NOMO-1 treated with DMSO at 0.1 percent for 48 hours (cell line): ENCODE results near the gene POLD4.
"Not testable (repeated sequence)": the region's sequence is repeated elsewhere in the genome, so short reads cannot be mapped to it uniquely, and the experiment has no call there.

ENCODE experiments used
- DNase-seq: peaks from one replicate; lab custom pipeline; 2025; ENCODE audit not compliant: unreplicated experiment; lab: John Stamatoyannopoulos, UW

The POLD4 gene

DNA sequence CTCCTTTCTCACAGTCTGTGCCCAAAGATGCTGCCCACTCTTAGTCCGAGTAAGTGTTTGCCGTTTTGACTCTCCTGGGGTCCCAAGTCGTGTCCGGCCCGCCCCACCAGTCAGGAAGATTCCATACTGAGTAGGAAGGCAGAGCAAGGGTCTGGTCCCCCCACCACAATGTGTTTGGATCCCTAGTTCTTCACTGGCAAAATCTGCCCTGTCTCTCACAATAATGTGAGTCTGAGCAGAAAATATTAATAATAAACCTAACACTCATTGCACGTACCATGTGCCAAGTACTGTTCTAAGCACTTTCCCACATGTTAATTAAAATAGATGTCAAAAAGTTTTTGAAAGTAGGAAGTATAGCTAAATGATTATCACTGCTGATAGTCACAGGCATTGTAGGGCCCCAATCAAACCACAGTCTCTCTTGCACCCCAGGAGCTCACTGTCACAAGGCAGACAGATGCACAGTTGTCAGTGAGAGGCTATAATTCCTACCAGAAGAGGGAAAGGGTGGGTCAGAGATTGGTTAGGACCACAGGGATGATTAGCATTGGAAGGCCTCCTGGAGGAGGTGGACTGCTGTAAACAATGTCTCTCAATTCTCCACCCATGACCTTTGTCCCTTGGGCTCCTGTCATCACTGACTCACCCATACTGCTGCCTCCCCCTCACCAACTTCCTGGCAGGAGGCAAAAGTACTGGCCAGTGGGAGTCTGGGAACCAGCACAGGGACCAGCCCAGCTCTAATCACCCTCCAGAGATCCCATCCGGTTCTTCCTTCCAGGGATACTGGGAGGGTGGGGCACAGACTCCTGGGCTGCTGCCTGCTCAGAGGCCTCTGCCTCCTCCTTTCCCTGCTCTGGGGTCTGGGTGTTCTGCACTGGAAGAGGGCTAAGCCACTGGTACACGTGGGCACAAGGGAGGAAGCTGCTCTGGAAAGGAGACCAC is 1.0 kb upstream of the POLD4 start:
- DNase-seq: peak; percentile 36

DNA sequence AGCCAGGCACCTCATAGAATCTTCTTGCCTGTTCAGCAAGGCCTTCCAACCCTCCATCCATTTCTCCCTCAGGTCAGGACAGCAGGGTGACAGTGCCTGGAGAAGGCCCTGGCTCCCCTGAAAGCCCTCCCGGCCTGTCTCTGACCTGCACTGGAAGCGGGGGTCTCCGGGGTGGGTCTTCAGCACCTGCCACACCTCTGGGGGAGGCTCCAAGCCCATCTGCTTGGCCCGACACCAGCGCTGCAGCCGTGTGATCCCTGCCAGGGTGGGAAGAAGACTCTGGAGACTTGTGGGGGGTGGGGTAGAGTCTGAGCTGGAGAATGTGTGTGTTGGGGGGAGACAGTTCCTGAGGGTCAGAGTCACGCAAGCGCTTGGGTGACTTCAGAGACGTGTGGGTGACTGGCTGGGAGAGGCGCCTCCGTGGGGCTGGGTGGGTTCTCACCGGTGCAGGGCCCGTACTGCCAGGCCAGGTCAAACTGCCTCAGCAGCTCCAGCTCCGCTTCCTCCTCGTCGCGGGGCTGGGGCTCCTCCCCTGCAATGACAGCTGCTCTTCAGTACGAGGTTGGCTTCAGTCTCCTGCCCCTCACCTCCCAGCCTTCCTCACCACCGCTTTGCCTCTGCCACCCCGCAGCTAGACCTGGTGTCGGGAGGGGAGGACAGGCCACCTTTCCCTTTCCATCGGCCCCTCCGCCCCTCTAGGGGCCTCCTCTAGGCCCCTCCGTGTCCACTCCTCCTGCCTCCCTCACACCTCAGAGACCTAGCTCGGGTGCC is 615 bp downstream of the POLD4 start:
- peak; percentile 70 for DNase-seq

DNA sequence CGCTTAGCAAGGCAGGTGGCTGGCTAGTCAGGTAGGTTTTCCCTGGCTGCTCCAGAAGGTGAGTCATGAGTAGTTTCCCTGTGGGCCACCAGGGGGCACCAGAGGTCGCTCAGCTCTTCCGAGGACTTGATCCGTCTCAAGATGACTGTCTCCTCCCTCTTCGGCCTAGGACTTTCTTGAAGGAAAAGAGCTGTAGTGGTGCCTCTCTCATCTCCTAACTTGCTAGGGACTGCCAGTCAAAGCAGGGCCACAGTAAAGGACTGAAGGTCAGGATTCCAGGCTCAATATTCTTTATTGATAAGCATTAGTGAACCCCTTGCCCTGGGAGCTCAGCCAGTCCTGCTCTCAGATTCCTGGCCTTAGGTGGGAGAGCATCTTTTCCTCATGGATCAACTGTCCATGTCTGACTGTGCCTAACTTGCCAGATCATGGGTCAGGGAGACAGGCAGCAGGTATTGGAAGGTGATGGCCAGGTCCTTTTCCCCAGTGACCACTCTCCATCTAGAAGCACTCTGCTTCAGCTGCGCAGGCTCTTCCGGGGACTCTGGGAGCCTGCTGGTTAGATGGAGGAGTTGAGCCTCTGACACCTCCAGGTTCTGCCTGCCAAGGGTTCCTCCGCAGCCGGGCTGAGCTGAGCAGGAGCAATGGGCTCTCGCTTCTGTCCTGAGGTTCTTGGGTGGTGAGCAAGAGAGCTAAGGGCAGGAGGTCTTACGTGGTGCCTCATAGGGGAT is 1.9 kb downstream of the POLD4 start:
- peak; percentile 70 for DNase-seq

DNA sequence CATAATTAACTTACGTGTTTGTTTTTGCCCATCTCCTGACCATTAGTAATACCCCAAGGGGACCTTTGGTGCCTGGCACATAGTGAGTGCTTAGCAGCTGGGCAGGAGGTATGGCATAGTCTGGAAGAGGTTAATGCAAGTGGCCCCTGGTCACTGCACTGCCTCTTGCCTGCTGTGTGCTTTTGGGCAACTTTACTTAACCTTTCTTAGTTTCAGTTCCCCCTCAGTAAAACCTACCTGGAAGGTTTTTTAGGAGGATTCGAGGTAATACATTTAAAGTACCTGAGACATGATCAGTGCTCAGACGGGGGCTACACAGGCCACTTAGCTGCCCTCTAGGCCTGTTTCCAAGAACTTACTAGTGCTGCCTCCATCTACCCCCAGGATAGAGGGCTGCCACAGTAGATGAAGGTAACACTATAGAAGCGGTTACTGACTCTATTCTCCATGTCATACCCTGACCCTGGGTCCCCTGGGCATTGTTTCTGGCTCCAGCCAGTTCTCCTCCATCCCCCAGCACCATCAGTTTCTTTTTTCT is 3.3 kb downstream of the POLD4 start:
- no peak for DNase-seq

DNA sequence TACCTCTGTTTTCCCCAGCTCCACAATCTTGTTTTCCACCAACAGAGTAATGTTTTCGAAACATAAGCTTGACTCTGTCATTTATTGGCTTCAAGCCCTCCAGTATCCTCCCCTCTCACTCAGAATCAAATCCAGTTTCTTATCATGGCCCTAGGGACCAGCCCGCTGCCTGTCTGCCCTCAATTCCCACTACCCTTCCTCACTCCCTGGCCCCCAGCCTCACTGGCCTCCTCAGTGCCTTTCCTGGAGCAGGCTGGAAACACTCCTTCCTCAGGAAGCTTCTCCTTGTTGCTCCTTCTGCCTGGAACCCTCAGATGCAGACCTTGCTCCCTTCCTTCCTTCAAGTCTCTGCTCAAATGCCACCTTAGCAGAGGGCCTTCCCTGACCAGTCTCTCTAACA is 3.9 kb downstream of the POLD4 start:
- DNase-seq: no peak

DNA sequence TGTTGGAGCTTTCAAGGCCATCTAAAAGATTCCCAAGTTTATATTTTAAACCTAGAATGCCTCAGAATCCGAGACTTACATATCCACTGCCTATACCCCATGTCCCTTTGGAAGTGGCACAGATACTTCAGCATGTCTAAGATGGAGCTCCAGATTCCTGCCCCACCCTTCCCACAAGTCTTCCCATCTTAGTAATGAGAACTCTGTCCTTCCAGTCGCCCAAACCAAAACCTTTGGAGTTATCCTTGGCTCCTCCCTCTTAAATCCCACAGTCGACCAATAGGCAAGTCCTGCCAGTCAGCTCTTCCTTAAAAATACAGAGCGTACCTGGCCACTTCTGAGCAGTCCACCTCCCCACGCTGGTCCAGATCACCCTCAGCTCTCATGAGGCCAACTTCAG is 4.3 kb downstream of the POLD4 start:
- DNase-seq: no peak

DNA sequence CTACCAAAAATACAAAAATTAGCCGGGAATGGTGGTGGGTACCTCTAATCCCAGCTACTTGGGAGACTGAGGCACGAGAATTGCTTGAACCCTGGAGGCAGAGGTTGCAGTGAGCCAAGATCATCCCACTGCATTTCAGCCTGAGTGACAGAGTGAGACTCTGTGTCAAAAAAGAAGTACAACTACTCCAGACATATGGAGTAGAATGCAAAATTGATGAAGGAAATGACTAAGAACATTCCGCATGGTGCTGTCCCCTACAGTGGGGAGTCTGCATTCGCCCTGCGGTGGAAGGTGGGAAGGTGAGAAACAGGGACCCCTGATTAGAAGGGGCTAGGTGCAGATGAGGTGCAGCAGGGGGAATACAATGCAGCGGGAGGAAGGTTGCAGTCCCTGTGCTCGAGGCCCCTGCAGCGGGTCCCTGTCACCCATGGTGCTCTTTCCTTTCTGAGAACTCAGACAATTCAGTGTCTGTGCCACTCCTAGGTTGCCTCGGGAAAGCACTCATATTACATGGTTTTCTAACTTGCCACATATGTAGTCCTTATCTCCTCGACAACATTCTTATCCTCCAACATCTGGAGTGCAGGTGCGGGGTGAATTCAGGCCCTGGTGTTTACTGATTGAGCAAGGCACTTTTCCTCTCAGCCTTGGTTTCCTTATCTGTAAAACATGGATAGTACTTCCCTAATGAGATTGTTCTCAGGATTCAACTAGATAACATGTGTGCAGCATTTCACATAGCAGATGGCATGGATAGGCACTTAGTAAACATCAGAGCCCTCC is 5.2 kb downstream of the POLD4 start:
- DNase-seq: no peak

DNA sequence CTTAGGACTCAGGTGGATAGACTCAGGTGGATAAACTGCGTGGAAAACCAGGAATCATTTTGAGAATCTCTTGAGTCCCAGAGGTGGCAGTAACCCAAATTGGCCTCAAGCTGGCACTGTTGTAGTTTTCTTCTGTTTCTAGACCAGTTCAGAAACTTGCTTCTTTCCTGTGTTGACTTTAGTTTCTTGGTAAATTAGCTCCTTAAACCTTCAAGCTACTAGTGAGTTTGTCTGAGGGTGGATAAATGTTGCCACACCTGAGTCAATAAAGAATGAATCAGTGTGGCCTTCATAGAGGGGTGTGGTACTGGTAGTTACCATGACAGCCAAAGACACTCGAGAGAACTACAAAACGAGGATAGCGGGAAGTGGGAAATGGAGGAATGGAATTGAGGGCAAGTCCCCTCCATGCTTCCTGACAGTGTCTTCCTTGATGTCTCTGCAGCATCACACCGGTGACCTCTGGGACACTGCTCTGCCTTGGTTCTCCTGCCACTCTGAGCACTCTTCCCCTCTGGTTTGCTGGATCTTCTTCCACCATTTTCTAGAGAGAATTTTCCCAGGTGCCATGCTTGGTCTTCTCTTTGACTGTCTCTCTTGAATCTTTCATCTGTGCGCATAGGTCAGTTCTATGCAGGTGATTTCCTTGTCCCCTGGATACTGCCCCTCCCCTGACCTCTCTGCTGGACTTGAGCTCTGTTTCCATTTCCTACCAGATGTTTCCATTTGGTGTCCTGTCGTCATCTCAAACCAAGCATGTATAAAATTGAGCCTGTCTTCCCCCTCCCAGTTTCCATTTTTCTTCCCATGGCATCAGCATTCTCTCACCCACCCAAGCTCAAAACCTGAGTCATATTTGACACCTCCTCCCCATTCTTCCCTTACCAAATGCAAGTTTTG is 7.2 kb downstream of the POLD4 start:
- DNase-seq: peak; percentile 30

DNA sequence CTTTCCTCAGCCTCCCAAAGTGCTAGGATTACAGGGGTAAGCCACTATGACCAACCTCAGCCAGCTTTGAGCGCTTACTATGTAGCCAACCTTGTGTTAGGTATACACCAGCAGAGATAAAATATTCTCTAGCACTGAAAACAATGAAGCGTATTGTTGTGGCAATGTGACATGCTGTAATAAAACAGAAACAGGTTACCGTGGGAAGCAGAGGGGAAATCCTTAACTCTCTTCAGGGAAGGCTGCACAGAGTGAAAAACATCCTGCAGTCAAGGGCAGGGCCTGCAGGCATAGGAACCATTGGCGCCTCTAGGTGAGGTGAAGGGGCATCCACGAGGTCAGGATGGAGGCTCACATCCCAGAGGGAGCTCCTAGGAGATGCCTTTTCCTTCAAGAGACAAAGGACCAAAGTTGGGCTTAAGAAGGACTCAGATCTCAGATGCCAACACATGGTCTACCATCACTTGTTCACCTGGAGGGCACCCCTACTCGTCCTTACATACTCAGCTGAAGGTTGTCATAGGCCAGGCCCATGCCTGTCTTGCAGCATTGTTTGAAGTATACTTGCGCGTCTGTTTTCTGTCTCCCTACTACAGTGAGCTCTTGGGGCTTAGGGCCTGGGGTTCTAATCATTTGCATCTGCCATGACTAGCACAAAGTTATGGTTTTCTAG is 8.0 kb downstream of the POLD4 start:
- no peak for DNase-seq

DNA sequence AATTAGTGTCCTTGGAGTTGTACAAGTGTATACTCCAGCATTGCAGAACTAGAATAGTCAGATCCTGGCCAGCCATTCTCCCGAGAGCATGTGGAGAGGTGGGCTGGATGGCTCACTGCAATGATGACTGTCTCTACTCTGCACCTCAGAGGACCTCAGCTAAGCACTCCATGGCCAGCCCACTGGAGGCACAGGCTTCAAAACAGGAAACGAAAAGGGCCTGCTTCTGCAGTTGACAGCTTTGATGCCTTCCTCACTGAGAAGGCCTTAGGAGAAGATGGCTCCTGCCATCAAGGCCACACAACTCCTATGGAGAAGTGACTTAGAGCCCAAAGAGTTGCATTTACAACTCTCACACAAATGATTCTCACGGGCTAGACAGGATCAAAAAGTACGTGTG is 9.1 kb downstream of the POLD4 start:
- peak; percentile 16 for DNase-seq

DNA sequence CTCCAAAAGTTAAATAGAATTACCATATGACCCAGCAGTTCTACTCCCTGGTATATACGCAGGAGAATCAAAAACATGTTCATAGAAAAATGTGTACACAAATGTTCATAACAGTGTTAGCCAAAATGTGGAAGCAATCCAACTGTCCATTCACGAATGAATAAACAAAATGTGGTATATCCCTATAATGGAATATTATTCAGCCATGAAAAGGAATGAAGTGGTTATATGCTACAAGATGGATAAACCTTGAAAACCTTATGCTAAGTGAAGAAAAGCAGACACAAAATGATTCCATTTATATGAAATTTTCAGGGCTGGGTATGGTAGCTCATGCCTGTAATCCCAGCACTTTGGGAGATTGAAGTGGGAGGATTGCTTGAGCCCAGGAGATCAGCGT is 16.1 kb downstream of the POLD4 start:
- no peak for DNase-seq

DNA sequence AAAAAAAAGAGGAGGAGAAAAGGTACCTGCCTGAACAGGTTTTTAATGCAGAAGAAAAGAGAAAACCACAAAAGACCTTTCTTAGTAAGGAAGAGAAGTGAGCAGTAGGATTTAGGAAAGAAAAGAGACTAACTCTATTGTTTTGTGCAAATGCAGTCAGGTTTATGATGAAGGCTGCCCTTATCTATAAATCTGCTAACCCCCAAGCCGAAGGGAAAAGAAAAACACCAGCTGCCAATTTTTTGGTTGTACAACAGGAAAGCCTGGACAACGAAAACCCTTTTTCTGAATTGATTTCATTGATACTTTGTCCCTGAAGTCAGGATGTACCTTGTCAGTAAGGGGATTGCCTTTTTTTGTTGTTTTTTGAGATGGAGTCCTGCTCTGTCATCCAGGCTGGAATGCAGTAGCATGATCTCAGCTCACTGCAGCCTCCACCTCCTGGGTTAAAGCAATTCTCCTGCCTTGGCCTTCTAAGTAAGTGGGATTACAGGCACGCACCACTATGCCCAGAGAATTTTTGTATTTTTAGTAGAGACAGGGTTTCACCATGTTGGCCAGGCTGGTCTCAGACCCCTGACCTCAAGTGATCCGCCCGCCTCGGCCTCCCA is 21.2 kb downstream of the POLD4 start:
- DNase-seq: no peak

DNA sequence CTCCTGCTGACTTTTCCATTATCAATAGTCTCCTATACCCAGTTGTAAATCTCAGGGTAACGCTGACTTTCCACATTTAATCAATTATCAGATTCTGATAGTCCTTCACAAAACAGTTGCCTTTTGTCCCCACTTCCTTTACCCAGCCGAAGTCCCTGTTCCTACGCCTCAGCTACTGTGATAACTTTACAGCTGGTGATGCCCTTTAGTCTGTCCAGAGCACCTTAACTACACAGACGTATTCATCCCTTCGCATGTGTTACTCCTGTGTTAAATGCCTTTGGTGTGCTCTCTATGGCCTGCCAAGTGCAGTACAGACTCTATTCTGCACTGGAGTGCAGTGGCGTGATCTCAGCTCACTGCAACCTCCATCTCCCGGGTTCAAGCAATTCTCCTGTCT is 29.8 kb downstream of the POLD4 start:
- DNase-seq: no peak

DNA sequence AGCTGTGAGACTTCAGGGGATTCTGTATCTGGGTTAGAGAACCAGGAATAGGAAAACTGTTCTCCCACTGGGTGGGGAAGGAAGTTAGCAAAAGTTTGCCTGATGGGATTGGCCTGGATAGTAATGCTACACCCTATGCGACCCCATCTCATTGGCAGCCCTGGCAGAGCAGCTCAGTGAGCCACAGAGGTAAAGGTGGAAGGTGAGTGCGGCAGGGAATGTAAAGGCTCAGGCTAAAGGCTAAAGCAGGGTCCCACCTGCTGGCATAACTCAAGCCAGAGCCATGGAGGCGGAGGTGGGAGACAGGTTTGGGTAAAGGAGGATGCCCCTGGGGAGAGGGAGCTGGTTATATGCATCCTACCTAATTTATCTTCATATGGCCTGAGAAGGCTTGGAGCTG is 31.3 kb downstream of the POLD4 start:
- DNase-seq: no peak

DNA sequence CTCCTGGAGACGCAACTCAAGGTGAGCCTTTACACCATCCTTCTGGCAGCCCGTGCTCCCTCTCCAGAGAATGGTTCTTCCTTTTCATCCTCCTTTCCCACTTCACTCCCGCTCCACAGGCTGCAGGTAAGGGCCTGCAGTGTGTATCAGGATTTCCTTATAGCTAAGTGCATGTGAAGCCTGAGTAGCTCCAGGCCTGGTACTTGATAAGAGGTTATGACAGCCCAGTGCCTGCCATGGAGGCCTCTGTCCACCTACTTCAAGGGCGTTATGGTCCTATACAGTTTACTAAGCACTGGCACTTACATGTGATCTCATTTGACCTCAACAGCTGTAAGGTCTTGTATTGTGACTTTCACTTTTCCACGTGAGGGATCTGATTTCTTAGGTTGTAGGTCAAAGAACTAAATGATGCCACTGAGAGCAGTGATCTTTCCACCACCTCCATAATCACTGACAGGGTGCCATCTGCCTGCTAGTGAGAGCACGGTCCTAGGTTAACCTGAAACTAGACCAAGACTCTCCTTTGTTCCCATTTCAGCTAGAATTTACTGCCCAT is 32.0 kb downstream of the POLD4 start:
- no peak for DNase-seq

DNA sequence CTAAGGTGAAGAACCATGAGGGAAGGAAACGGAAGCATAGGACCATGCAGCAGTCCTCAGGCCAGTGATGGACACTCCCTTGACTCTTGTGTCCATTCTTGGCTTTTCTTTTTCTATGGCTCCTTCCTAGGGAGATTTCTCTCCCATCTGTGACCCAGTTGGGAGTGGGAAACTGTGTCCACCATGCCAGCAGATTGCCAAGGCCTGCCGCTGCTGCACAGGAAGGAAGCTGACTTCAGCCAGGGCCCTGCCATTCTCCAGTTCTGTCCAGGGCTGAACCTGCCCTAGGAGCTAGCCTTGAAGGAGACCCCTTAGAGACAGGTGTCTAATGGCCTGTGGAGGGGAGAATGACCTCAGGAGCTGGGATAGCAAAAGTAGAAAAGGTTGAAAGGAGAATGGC is 32.7 kb downstream of the POLD4 start:
- DNase-seq: no peak

DNA sequence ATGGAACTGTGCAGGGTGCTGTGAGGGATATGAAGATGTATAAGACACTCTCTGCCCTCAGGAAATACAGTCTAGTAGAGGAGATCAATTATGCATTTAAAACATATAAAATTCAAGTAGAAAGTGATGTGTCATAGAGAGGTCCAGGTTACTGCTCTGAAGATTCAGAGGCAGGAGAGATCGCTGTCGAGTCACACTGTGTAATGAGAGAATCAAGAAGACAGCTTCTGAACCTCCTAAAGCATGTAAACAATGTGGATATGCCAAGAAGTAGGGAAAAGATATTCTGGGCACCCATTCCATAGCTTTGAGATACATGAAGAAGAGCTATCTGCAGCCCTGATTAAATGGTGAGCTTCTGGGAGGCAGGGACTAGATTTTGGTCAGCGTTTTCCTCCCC is 33.3 kb downstream of the POLD4 start:
- no peak for DNase-seq

DNA sequence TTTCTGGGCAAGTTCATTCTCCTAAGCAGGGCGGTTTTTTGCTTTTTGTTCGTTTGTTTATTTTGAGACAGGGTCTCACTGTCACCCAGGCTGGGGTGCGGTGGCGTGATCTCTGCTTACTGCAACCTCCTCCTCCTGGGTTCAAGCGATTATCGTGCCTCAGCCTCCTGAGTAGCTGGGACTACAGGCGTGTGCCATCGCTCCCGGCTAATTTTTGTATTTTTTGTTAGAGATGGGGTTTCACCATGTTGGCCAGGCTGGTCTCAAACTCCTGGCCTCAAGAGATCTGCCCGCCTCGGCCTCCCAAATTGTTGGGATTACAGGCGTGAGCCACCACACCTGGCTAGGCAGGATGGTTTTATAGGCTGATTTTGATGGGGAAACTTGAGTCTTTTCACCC is 34.5 kb downstream of the POLD4 start:
- not testable (repeated sequence) for DNase-seq
